Activated CD8-positive, alpha-beta memory T cell treated with anti-CD3 and anti-CD28 coated beads, Interleukin-2, amount 50 U/mL, for 4 hours (primary cell): ENCODE data around the gene PSME3IP1.
"Not testable (repeated sequence)": the region's sequence is repeated elsewhere in the genome, so short reads cannot be mapped to it uniquely, and the experiment has no call there.

Source experiments
- DNase-seq: peaks from one replicate; pipeline ENCODE4 v3.0.0-alpha.2; 2020

The PSME3IP1 gene

DNA sequence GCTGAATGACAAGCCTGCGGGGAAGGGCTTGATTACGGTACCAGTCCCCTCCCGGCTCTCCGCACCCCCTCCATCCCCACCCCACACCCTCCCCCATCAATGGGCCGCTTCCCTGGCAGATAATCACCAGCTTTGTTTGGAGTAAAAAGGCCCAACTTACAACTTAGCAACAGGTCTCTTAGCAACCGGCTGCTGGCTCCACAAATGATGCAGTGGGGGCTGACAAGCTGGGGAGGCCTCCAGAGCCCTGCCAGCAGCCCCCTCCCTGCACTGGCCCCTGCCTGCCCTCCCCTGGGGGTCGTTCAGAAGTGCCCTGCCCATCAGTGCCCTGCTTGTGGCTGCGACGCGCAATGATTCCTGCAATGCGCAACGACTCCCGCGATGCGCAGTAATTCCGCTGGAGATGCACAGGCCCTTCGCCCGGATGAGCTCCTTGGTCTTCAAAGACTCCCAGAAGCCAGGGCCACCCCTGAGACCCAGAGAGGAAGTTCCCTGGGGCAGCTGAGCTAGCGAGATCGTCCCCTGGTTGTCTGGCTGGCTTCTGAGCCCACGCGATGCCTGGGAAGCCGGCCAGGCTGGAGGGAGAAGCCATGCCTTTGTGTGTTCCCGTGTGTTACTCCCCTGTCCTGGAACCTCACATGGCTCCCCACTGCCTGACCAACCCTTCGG, 70.2 kb downstream of the PSME3IP1 start:
- no peak for DNase-seq

GRCh38 chr16:57115168-57115513, 70.7 kb downstream of the PSME3IP1 start:
- no peak for DNase-seq

- no peak for DNase-seq
Observed at GRCh38 chr16:57113664-57114063, 72.2 kb downstream of the PSME3IP1 start.

- no peak for DNase-seq
Observed at GRCh38 chr16:57113042-57113453, 72.8 kb downstream of the PSME3IP1 start.

GRCh38 chr16:57112403-57113041, 73.3 kb downstream of the PSME3IP1 start:
- no peak for DNase-seq

DNA sequence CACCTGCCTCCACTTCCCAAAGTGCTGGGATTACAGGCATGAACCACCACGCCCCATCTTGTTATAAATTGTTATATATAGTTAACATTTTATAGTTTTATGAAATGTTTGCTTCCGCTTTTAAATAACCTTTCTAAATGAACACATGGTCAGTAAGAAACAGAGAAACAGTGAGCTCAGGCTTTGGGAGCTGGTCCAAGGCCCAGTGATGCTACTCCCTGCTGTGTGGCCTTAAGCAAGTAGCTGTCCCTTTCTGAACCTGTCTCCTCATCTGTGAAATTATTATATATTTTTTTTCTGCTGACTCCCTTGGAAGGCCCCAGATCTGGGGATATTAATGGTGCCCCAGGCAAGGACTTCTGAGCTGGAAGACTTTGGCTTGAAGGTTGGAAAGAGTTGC, 74.4 kb downstream of the PSME3IP1 start:
- no peak for DNase-seq

GRCh38 chr16:57110937-57111336, 74.9 kb downstream of the PSME3IP1 start:
- no peak for DNase-seq

GRCh38 chr16:57109259-57110105, 76.4 kb downstream of the PSME3IP1 start:
- not testable (repeated sequence) for DNase-seq

GRCh38 chr16:57108432-57108831, 77.4 kb downstream of the PSME3IP1 start:
- no peak for DNase-seq

DNA sequence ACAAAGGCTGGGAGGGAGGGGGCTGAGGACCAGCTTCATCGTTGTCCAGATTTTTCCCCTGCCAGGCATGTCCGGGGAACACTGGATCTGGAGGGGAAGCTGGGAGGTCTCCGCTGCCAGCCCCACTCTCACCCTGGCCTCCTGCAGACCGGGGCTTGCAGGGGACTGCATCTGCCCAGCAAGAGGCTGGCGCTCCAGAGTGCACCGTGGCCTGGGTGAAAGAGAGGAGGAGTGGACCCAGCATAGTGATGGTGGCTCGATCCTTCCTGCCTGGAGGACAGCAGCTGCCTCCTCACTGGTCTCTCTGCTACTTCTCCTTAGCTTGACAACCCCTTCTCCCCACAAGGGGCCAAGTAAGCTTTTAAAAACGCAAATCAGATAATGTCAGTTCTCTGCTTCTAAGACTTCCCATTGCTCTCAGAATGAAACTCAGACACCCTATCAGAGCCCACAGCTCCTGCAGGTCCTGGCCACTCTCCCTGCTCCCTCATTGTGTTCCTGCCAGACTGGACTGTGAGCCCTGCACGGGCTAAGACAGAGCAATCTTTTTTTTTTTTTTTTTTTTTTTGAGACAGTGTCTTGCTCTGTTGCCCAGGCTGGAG, 78.4 kb downstream of the PSME3IP1 start:
- DNase-seq, result no peak

DNA sequence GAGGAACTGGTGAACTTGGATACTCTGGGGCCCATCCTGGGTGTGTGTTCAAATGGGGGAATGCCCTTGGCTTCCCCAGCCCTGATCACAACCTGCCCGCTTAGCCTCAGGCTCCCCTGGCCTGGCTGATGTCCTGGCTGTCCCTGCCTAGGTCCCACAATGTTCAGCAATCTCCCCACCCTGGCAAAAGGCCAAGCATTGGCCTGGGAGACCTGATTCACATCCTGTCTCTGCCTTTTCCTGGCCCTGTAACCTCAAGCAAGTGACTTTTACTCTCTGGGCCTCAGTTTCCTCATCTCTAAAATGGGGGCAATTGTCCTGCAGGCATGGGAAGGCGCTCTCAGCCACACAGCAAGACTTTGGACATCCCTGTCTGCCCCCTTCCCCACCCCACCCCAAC, 79.1 kb downstream of the PSME3IP1 start:
- no peak for DNase-seq

DNA sequence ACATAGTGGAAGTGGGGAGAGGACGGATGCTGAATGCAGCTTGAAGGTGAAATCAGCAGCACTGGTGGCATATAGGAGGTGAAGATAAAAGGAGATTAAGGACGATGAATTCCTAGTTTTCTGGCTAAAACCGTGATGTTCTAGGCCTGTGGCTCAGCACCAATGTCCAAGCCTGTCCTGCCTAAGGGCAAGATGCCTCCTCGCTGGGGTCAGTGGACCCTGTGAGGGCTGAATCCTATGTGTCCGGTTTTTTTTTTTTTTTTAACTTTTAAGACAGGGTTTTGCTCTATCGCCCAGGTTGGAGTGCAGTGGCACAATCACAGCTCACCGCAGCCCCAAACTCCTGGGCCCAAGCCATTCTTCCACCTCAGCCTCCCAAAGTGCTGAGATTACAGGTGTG, 80.7 kb downstream of the PSME3IP1 start:
- DNase-seq, result no peak

DNA sequence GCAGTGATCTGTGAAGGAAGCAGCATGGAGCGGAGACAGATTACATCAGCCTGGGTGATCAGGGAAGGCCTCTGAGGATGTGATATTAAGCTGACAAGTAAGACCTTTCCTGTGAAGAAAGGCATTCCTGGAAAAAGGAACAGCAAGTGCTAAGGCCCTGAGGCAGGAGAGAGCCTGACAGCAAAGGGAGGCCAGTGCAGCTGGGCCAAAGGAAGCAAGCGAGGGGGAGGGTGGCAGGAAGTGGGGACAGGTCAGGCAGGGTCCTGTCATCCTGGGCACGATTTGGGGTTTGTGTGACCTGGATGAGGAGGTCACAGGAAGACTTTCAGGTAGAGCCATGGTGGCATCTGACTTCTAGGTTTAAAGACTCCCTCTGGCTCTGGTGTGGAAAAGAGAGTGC, 81.1 kb downstream of the PSME3IP1 start:
- no peak for DNase-seq

DNA sequence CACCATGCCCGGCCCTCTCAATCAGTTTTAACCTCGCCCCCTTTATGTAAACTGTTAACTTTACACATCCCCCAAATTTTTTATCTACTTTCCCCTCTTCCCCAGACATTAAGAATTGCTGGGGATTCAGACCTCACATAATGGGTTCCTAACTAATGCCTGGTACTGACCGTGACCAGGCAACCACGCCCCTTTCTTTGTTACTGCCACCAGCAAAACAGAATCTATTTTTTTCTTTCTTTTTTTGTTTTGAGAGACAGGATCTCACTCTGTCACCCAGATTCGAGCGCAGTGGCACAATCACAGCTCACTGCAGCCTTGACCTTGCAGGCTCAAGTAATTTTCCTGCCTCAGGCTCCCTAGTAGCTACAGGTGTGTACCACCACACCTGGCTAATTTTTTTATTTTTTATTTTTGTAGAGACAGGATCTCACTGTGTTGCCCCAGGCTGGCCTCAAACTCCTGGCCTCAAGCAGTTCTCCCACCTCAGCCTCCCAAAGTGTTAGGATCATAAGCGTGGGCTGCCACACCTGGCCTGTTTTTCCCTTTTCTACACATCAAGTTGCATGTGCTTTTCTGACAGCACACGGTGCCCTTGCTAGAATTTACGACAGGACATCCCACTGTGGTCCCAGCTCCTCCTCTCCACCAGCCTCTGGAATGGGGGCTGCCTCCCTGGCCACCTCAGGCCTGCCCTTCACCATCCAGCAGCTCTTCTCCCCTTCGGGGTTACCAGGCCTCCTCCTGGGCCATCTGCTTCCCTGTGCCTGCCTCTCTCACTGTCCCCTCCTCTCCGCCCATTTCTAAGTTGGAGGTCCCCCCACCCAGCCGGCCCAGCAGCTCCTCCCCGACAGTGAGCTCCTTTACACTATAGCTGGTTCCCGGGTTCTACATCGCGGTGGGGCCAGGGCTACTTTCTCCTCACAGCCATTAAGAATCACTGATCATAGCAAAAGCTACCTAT, 82.7 kb downstream of the PSME3IP1 start:
- DNase-seq, result no peak
